ENCODE measurements around the gene RAD51D.
"Not testable (repeated sequence)": the region's sequence is repeated elsewhere in the genome, so short reads cannot be mapped to it uniquely, and the experiment has no call there.

The RAD51D gene

GRCh38 chr17:35064516-35065215, 55.0 kb downstream of the RAD51D start:
- no peak for DNase-seq

DNA sequence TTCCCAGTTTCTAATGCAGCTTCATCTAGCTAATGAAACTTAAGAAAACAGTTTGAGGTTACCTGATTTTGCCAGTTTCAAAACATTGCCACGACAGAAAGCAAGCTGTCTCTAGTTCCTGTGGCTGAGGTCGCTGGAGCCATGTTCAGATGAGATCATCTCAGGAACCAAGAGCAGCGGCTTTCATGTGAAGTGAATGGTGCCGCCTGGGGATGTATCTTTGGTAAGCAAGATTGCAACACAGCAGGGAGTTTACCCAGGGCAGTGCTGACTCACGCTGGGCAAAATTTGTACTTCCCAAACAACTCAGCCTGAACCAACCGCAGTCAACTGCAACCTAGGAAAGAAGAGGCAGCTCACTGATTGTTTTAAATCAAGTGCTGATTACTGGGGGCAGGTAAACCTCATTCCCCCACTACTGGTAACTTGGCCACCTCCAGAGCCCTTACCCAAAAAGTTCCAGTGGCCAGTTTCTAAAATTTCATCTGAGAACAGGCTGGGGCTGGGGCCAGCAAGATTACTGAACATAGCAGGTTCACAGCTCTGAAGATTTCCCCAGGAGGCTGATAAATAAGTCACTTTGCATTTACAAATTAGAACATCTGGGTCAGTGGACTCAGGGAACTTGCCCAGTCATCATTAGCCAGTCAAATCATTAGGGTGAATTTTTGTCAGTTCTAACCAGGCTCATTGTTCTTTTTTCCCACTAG, 56.0 kb downstream of the RAD51D start, which contains the start of gene RFFL:
Gene RFFL, minus strand, starts transcription at position 194 of the 710 bp plus-strand sequence. CDS start 37,154 bp downstream, outside the sequence.
- peak; percentile 88 for DNase-seq

- DNase-seq = no peak
These were observed 57.4 kb downstream of the RAD51D start for GRCh38 chr17:35062308-35062707.

GRCh38 chr17:35057332-35057915, 62.2 kb downstream of the RAD51D start:
- DNase-seq = no peak

GRCh38 chr17:35056013-35056412, 63.6 kb downstream of the RAD51D start:
- DNase-seq = no peak

- no peak for DNase-seq
These were observed 66.5 kb downstream of the RAD51D start for GRCh38 chr17:35053204-35053603.

GRCh38 chr17:35052780-35053179, 66.9 kb downstream of the RAD51D start:
- DNase-seq = no peak

DNA sequence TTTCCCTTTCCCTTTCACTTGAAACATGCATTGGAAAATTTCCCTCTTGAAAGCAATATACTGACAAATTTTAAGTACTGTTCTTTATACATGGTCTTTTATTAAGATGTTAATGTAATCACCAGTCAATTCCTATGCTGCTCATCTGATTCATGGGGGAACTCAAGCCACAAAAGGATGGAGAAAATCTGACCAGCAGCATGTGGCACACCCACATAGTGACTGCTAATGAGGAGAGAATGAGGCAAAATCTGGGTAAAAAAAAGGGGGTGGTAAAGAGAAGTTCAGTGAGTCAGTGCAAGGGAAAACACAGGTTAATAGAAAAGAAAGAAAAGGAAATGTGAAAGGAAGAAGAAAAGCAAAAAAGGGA, 67.4 kb downstream of the RAD51D start:
- DNase-seq = no peak

- no peak for DNase-seq
These were observed 68.0 kb downstream of the RAD51D start for GRCh38 chr17:35051579-35052240.

DNA sequence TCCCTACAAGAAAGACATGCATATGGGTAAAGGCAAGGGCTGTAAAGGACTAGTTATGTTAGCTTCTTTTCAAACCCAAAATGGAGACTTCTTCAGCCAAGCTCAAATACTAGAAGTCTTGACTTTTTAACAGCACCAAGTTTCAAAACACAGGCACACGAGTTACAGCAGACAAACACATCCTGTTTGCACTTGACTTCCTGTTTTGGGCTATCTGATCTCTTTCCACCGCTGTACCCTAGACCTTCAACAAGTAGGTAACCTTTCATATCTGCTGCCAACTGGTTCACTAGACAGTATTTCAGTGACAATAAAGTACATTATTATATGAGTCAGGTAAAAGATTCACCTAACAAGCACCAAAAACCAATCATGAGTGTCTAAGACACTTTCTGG, 68.5 kb downstream of the RAD51D start:
- DNase-seq = no peak

- DNase-seq = no peak
These were observed 69.5 kb downstream of the RAD51D start for GRCh38 chr17:35050170-35050569.

- no peak for DNase-seq
These were observed 70.8 kb downstream of the RAD51D start for GRCh38 chr17:35048685-35049379.

GRCh38 chr17:35046740-35047283, 72.8 kb downstream of the RAD51D start:
- DNase-seq = peak; percentile 62

DNA sequence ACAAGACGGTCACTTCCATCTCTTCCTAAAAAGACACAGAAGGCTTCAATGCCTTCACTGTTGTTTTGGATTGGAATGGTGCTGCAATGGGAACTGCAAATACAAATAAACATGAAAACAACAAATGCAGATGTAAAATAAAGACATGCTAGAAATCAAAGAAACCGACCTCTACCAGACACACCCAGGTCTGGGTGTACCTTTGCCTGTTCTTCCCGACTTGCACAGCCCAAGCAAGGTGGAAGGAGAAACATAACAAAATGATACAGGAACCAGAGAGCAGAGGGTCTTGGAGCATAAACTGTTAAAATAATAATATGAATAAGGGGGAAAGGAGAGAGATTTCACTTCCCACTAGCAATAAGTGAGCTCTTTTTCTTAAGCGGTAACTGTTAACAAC, 73.4 kb downstream of the RAD51D start:
- DNase-seq = no peak

- not testable (repeated sequence) for DNase-seq
These were observed 74.1 kb downstream of the RAD51D start for GRCh38 chr17:35045458-35045979.

DNA sequence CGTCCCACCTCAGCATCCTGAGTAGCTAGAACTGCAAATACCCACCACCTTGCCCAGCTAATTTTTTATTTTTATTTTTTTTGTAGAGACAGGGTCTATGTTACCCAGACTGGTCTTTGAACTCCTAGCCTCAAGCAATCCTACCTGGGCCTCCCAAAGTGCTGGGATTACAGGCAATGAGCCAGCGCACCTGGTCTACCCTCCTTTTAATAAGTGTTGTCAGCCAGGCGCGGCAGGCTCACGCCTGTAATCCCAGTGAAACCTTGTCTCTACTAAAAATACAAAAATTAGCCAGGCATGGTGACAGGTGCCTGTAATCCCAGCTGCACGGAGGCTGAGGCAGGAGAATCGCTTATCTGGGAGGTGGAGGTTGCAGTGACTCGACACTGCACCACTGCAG, 75.5 kb downstream of the RAD51D start:
- no peak for DNase-seq
